H1 (cell line): Measurements from ENCODE around the gene ABCC6. TPM values are rescaled to one million over a fixed set of nuclear protein-coding genes. Genes with fewer than 3 reads are reported as not detected.

Experiments
- CTCF ChIA-PET: fragments of 300-600 bp; sonication (Branson Sonifier 250); formaldehyde crosslinking; loops from one replicate; lab custom pipeline; 2021; ENCODE audit not compliant: partially characterized antibody; lab: Charles Lee
- POLR2A ChIA-PET: fragments of 300-600 bp; sonication (Branson Sonifier 250); formaldehyde crosslinking; loops from one replicate; lab custom pipeline; 2021; ENCODE audit warnings: inconsistent platforms; ENCODE audit not compliant: partially characterized antibody; lab: Charles Lee
- DNase-seq, 2 experiments: peaks; one replicate each; pipeline versions ENCODE4 v3.0.0 to v3.0.0-alpha.2; 2010 to 2022; ENCODE audit warnings: low spot score in 2 of 2, low read depth in 1 of 2, mixed read lengths in 1 of 2
- FAIRE-seq: peaks from 2 replicates; lab custom pipeline; 2011; peaks lifted over from hg19 to GRCh38; lab: Jason Lieb, UNC
- H2AFZ ChIP-seq: 2 replicates; pipeline ENCODE4 v1.8.1; 2012; ENCODE audit warnings: low read length, inconsistent platforms
- H2AK5ac ChIP-seq: 2 replicates; pipeline ENCODE4 v1.6.1; 2013; ENCODE audit warnings: low read depth, low read length
- H2BK120ac ChIP-seq: replicated peaks from 2 replicates; pipeline ENCODE3; 2013; ENCODE audit warnings: low read depth, low read length, inconsistent platforms
- H2BK12ac ChIP-seq: 2 replicates; pipeline ENCODE4 v1.6.1; 2013; ENCODE audit warnings: low read depth, low read length
- H2BK15ac ChIP-seq: 2 replicates; pipeline ENCODE4 v1.6.1; 2013; ENCODE audit warnings: low read length
- H2BK20ac ChIP-seq: 2 replicates; pipeline ENCODE4 v1.6.1; 2013; ENCODE audit warnings: low read length
- H2BK5ac ChIP-seq: 2 replicates; pipeline ENCODE4 v1.6.1; 2013; ENCODE audit warnings: low read depth, low read length
- H3K14ac ChIP-seq: 2 replicates; pipeline ENCODE4 v1.6.1; 2013; ENCODE audit warnings: inconsistent platforms; ENCODE audit not compliant: insufficient read length
- H3K18ac ChIP-seq: 2 replicates; pipeline ENCODE4 v1.6.1; 2013; ENCODE audit warnings: low read length; ENCODE audit errors: extremely low read depth
- H3K23ac ChIP-seq: 2 replicates; pipeline ENCODE4 v1.6.1; 2013; ENCODE audit warnings: inconsistent platforms; ENCODE audit not compliant: insufficient read length
- H3K23me2 ChIP-seq: 2 replicates; pipeline ENCODE4 v1.6.1; 2013; ENCODE audit warnings: low read depth, low read length
- H3K27ac ChIP-seq: 2 replicates; pipeline ENCODE4 v1.6.1; 2011; ENCODE audit warnings: low read depth, low read length, inconsistent platforms
- H3K27me3 ChIP-seq, 4 experiments: replicated peaks in 1 of 4; 1 replicate in 1 of 4; 2 replicates in 3 of 4; pipeline versions ENCODE4 v1.6.1 to v1.8.1; 2011 to 2013; ENCODE audit warnings: low read length in 3 of 4, mild to moderate bottlenecking in 3 of 4, inconsistent platforms in 2 of 4, mixed read lengths in 2 of 4, moderate library complexity in 1 of 4; ENCODE audit not compliant: control insufficient read depth in 3 of 4, insufficient read depth in 3 of 4; ENCODE audit errors: extremely low read depth in 1 of 4
- H3K36me3 ChIP-seq, 4 experiments: 2 replicates each; pipeline versions ENCODE4 v1.6.1 to v1.8.1; 2011 to 2013; ENCODE audit warnings: mild to moderate bottlenecking in 4 of 4, low read length in 3 of 4, moderate library complexity in 2 of 4, control low read depth in 1 of 4, inconsistent platforms in 1 of 4; ENCODE audit not compliant: insufficient read depth in 4 of 4, control insufficient read depth in 2 of 4
- H3K4ac ChIP-seq: replicated peaks from 2 replicates; pipeline ENCODE3; 2013; ENCODE audit warnings: low read length, low read depth, mixed read lengths, inconsistent platforms; ENCODE audit not compliant: insufficient read length
- H3K4me1 ChIP-seq, 4 experiments: replicated peaks in 1 of 4; 1 replicate in 1 of 4; 2 replicates in 3 of 4; pipeline versions ENCODE4 v1.6.1 to v1.8.1; 2011 to 2013; ENCODE audit warnings: low read length in 3 of 4, inconsistent platforms in 2 of 4, mixed read lengths in 1 of 4; ENCODE audit not compliant: insufficient read depth in 4 of 4, control insufficient read depth in 3 of 4
- H3K4me2 ChIP-seq, 2 experiments: 2 replicates each; pipeline versions ENCODE4 v1.6.1 to v1.8.1; 2011 to 2013; ENCODE audit warnings: low read depth in 2 of 2, low read length in 2 of 2, control low read depth in 1 of 2, inconsistent platforms in 1 of 2, mild to moderate bottlenecking in 1 of 2; ENCODE audit not compliant: insufficient read depth in 1 of 2
- H3K4me3 ChIP-seq, 4 experiments: fragments of 200-600, 300-600 bp in 1 of 4; sonication (generic), shearing (Covaris generic), sonication (Bioruptor Twin) in 1 of 4; 2 replicates each; pipeline versions ENCODE4 v1.5.1 to v1.8.1; 2011 to 2016; ENCODE audit warnings: low read length in 4 of 4, low read depth in 3 of 4, control low read depth in 2 of 4, inconsistent platforms in 2 of 4, mild to moderate bottlenecking in 2 of 4, mixed read lengths in 1 of 4, moderate library complexity in 1 of 4; ENCODE audit not compliant: insufficient read depth in 2 of 4; ENCODE audit errors: extremely low read depth in 1 of 4
- H3K56ac ChIP-seq: replicated peaks from 2 replicates; pipeline ENCODE3; 2013; ENCODE audit warnings: low read depth, mild to moderate bottlenecking, mixed read lengths, low read length, inconsistent platforms; ENCODE audit not compliant: insufficient read length
- H3K79me1 ChIP-seq: 2 replicates; pipeline ENCODE4 v1.6.1; 2013; ENCODE audit warnings: low read depth, low read length, control low read depth
- H3K79me2 ChIP-seq, 2 experiments: 2 replicates each; pipeline versions ENCODE4 v1.6.1 to v1.8.1; 2012 to 2013; ENCODE audit warnings: low read length in 2 of 2, mild to moderate bottlenecking in 2 of 2, inconsistent platforms in 1 of 2; ENCODE audit not compliant: insufficient read depth in 2 of 2, control insufficient read depth in 1 of 2
- H3K9ac ChIP-seq, 4 experiments: replicated peaks in 1 of 4; 1 replicate in 1 of 4; 2 replicates in 3 of 4; pipeline versions ENCODE4 v1.6.1 to v1.8.1; 2011 to 2013; ENCODE audit warnings: low read depth in 3 of 4, low read length in 3 of 4, control low read depth in 2 of 4, mild to moderate bottlenecking in 2 of 4, moderate library complexity in 2 of 4, inconsistent platforms in 1 of 4; ENCODE audit errors: extremely low read depth in 1 of 4
- H3K9me3 ChIP-seq, 2 experiments: 2 replicates each; pipeline versions ENCODE4 v1.6.1 to v1.8.1; 2012 to 2013; ENCODE audit warnings: mild to moderate bottlenecking in 2 of 2, moderate library complexity in 2 of 2, control low read depth in 1 of 2, inconsistent platforms in 1 of 2, low read depth in 1 of 2, low read length in 1 of 2, mixed read lengths in 1 of 2; ENCODE audit not compliant: insufficient read depth in 2 of 2
- H4K20me1 ChIP-seq, 2 experiments: replicated peaks in 1 of 2; 2 replicates each; pipeline versions ENCODE3 to v1.8.1; 2011 to 2013; ENCODE audit warnings: inconsistent platforms in 2 of 2, low read length in 2 of 2, mild to moderate bottlenecking in 1 of 2; ENCODE audit not compliant: insufficient read depth in 2 of 2, control insufficient read depth in 1 of 2
- H4K5ac ChIP-seq: 2 replicates; pipeline ENCODE4 v1.6.1; 2013; ENCODE audit warnings: low read length, low read depth, mixed read lengths, inconsistent platforms; ENCODE audit not compliant: insufficient read length
- H4K8ac ChIP-seq: 2 replicates; pipeline ENCODE4 v1.8.0; 2013; ENCODE audit warnings: mild to moderate bottlenecking, moderate library complexity, low read length, inconsistent platforms; ENCODE audit not compliant: insufficient read depth; ENCODE audit errors: extremely low read depth
- H4K91ac ChIP-seq: replicated peaks from 2 replicates; pipeline ENCODE3; 2013; ENCODE audit warnings: low read length, mixed read lengths, inconsistent platforms; ENCODE audit not compliant: insufficient read length
- BRCA1 ChIP-seq: IDR thresholded peaks from 2 replicates; pipeline ENCODE4 v1.6.1; 2012; ENCODE audit warnings: low read depth, low read length, improper control_type of control experiment
- CHD2 ChIP-seq: IDR thresholded peaks from 2 replicates; pipeline ENCODE4 v1.6.1; 2012; ENCODE audit warnings: low read length, improper control_type of control experiment
- EZH2 ChIP-seq: fragments of 200-600 bp; sonication (generic); IDR thresholded peaks from 2 replicates; pipeline ENCODE4 v1.7.1; 2012; ENCODE audit warnings: low read depth, mild to moderate bottlenecking, moderate library complexity, low read length, inconsistent platforms; ENCODE audit not compliant: severe bottlenecking
- HDAC6 ChIP-seq: IDR thresholded peaks from one replicate; pipeline ENCODE4 v1.7.1; 2012; ENCODE audit warnings: low read depth, mild to moderate bottlenecking, inconsistent platforms, low read length, moderate library complexity
- KDM4A ChIP-seq: IDR thresholded peaks from one replicate; pipeline ENCODE4 v1.7.1; 2012; ENCODE audit warnings: low read depth, mild to moderate bottlenecking, moderate library complexity, low read length, inconsistent platforms; ENCODE audit not compliant: severe bottlenecking
- RAD21 ChIP-seq, 2 experiments: IDR thresholded peaks in 1 of 2; conservative IDR thresholded peaks in 1 of 2; 2 replicates each; pipeline ENCODE4 v1.6.1; 2011; ENCODE audit warnings: low read depth in 2 of 2, low read length in 2 of 2, improper control_type of control experiment in 1 of 2, inconsistent platforms in 1 of 2, mild to moderate bottlenecking in 1 of 2, moderate library complexity in 1 of 2
- SIX5 ChIP-seq: IDR thresholded peaks from 2 replicates; pipeline ENCODE4 v1.6.1; 2011; ENCODE audit warnings: mild to moderate bottlenecking, low read depth, low read length
- TAF7 ChIP-seq: optimal IDR thresholded peaks from 2 replicates; pipeline ENCODE3; 2011; ENCODE audit warnings: low read depth, mild to moderate bottlenecking, inconsistent platforms, low read length, moderate library complexity, borderline replicate concordance
- TCF12 ChIP-seq: IDR thresholded peaks from 2 replicates; pipeline ENCODE4 v1.6.1; 2011; ENCODE audit warnings: low read depth, mild to moderate bottlenecking, low read length
- WGBS, 2 experiments: shearing (Covaris generic) in 1 of 2; methylation state at CpG; one replicate each; pipeline versions ENCODE4 v1.1.6 to v1.1.7; 2013 to 2015; ENCODE audit warnings: low lambda C conversion rate in 2 of 2, mixed read lengths in 2 of 2, inconsistent platforms in 1 of 2, low coverage in 1 of 2, missing lambda C conversion rate in 1 of 2; ENCODE audit not compliant: insufficient replicate concordance in 2 of 2, insufficient coverage in 1 of 2, insufficient read length in 1 of 2; ENCODE audit errors: extremely low coverage in 1 of 2, missing lambda C conversion rate in 1 of 2; 5-methylcytosine and 5-hydroxymethylcytosine counted together
- polyA plus RNA-seq, 7 experiments: library from polyadenylated mRNA; depleted of rRNA in 3 of 7; stranded (reverse) in 5 of 7; unstranded in 2 of 7; fragments of >200 nt in 5 of 7; fragments of 200-250 nt in 2 of 7; gene quantifications; 1 replicate in 5 of 7; 2 replicates in 1 of 7; 4 replicates in 1 of 7; pipeline versions ENCODE4 v1.2.1 to v1.2.3, GENCODE V29; 2011 to 2013; ENCODE audit warnings: missing spikeins in 2 of 7, mixed read lengths in 2 of 7
- total RNA-seq: library from RNA; stranded (reverse); fragmentation: NEBNext Ultra II Directional; extraction: Animal tissue kit (Norgen Biotek cat#: 25700); gene quantifications from 2 replicates; pipeline ENCODE4 v1.2.1, GENCODE V29; 2021
- TF ChIP-seq, protein P1 (sequence below): IDR thresholded peaks from 2 replicates; pipeline ENCODE4 v1.6.1; 2012; ENCODE audit warnings: inconsistent platforms
- TF ChIP-seq, protein P2 (sequence below): IDR thresholded peaks from 2 replicates; pipeline ENCODE4 v1.6.1; 2012; ENCODE audit warnings: low read length, inconsistent platforms

The ABCC6 gene
- total and polyA plus RNA-seq, 2 of the 8 experiments (the other 6 are each of a cell fraction or from before 2014, with no cell fraction given) = 1.6 to 1.8 TPM

DNA sequence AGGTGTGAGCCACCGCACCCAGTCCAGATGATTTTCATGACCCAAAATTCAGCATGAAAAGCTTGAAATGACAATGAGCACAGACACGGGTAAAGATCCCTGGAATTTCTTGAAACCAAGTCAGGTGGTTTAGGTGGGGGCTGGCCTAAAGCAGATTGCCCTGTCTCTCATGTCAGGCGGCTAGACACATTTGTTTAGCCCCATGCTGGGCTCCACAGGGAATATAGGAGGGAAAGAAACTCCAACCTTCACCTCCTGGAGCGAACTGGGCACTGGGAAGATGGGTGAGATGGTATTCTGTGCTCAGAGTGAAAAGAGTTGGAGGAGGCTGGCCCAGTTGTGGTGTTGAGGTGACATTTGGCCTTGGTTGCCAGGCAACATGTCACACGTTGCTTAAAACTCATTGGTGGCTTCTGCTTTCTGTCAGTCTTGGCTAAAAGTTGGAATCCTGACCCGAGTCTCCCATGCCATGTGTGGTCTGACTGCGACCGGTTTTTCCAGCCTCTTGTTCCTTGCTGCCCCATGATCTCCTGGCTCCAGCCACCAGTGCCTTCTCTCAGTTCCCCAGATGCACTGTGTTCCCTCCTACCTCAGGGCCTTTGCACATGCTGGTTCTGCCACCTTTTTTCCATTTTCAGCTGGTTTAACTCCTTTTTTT lies 113.7 kb downstream of the ABCC6 start:
- DNase-seq = no peak
- Histone ChIP-seq H2AK5ac (no peak overlapping the region), H2BK120ac (no peak overlapping the region), H3K4ac (no peak overlapping the region), H3K56ac (no peak overlapping the region), H3K23me2 (no peaks in the 10 kb centered on the region), H3K4me1 (no peaks in the 10 kb centered on the region; a peak in 1 of 7 replicates), H3K27me3 (no peaks in the 10 kb centered on the region), H3K23ac (no peak overlapping the region), H2BK15ac (no peak overlapping the region), H3K4me3 (no peak overlapping the region), H3K18ac (no peak overlapping the region), H4K20me1 (peaks cover 6 to 7% of the 10 kb centered on the region in 2 experiments), H3K79me1 (no peaks in the 10 kb centered on the region), H4K5ac (no peak overlapping the region), H3K9ac (no peak overlapping the region), H3K79me2 (no peaks in the 10 kb centered on the region), H3K36me3 (peaks cover 8 to 50% (median 38%) of the 10 kb centered on the region in 4 experiments; a peak in 7 of 8 replicates), H2BK12ac (no peak overlapping the region), H3K9me3 (no peaks in the 10 kb centered on the region), H4K8ac (no peak overlapping the region), H3K27ac (no peak overlapping the region), H4K91ac (no peak overlapping the region), H2BK5ac (no peak overlapping the region), H3K14ac (no peak overlapping the region), H2BK20ac (no peak overlapping the region), H3K4me2 (no peak overlapping the region), H2AFZ (no peak overlapping the region)
- FAIRE-seq = no peak
- ChIA-PET CTCF (interaction anchor here (0.6 to 1.6 kb wide), 4 partner anchors 27 to 66 kb away, joined by 3 to 7 read pairs (median 4); no protein-coding TSS in a partner anchor), POLR2A (interaction anchor here (1.0 kb wide), 1 partner anchor 234 kb away, joined by 3 read pairs; no protein-coding TSS in a partner anchor)
- 89% methylated on average over 8 of the region's 8 CpGs; no CpG with 5 or more reads in 1 of the 2 experiments for WGBS, 2 experiments
- TF ChIP-seq SIX5 (no peak), TAF7 (no peak), RAD21 (IDR thresholded peaks at IDR 0.05 in 1 of 2, conservative IDR thresholded peaks at IDR 0.05 in 1 of 2; ENCODE audit: low read depth in 2 of 2, low read length in 2 of 2) (no peak), HDAC6 (no peak), BRCA1 (no peak), CHD2 (no peak), TCF12 (no peak), EZH2 (no peak), KDM4A (no peak)
- TF ChIP-seq, protein P1, sequence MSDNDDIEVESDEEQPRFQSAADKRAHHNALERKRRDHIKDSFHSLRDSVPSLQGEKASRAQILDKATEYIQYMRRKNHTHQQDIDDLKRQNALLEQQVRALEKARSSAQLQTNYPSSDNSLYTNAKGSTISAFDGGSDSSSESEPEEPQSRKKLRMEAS = no peak
- TF ChIP-seq, protein P2, sequence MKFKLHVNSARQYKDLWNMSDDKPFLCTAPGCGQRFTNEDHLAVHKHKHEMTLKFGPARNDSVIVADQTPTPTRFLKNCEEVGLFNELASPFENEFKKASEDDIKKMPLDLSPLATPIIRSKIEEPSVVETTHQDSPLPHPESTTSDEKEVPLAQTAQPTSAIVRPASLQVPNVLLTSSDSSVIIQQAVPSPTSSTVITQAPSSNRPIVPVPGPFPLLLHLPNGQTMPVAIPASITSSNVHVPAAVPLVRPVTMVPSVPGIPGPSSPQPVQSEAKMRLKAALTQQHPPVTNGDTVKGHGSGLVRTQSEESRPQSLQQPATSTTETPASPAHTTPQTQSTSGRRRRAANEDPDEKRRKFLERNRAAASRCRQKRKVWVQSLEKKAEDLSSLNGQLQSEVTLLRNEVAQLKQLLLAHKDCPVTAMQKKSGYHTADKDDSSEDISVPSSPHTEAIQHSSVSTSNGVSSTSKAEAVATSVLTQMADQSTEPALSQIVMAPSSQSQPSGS = no peak
